Ishikawa (cell line): ENCODE results near the gene HERC3.

ENCODE experiments used
- CEBPB ChIP-seq: IDR thresholded peaks from 2 replicates; pipeline ENCODE4 v1.6.1; 2012
- CREB1 ChIP-seq: IDR thresholded peaks from 2 replicates; pipeline ENCODE4 v1.6.1; 2012; ENCODE audit warnings: low read depth
- EGR1 ChIP-seq: IDR thresholded peaks from 2 replicates; pipeline ENCODE4 v1.6.1; 2012
- EP300 ChIP-seq: IDR thresholded peaks from 2 replicates; pipeline ENCODE4 v1.6.1; 2012; ENCODE audit warnings: borderline replicate concordance
- FOXM1 ChIP-seq: IDR thresholded peaks from 2 replicates; pipeline ENCODE4 v1.6.1; 2012; ENCODE audit warnings: low read depth, borderline replicate concordance
- MAX ChIP-seq: IDR thresholded peaks from 2 replicates; pipeline ENCODE4 v1.6.1; 2012
- NFIC ChIP-seq: IDR thresholded peaks from 2 replicates; pipeline ENCODE4 v1.6.1; 2012
- RAD21 ChIP-seq: IDR thresholded peaks from 2 replicates; pipeline ENCODE4 v1.6.1; 2012; ENCODE audit warnings: low read depth
- TAF1 ChIP-seq: IDR thresholded peaks from 2 replicates; pipeline ENCODE4 v1.6.1; 2012; ENCODE audit warnings: low read depth, mild to moderate bottlenecking
- TCF12 ChIP-seq: IDR thresholded peaks from 2 replicates; pipeline ENCODE4 v1.6.1; 2012; ENCODE audit warnings: low read depth
- TEAD4 ChIP-seq: IDR thresholded peaks from 2 replicates; pipeline ENCODE4 v1.6.1; 2012
- YY1 ChIP-seq: IDR thresholded peaks from 2 replicates; pipeline ENCODE4 v1.6.1; 2012; ENCODE audit warnings: low read depth
- ZBTB7A ChIP-seq: IDR thresholded peaks from 2 replicates; pipeline ENCODE4 v1.6.1; 2012; ENCODE audit warnings: low read depth
- TF ChIP-seq, protein P1 (sequence below): IDR thresholded peaks from 2 replicates; pipeline ENCODE4 v1.6.1; 2012
- TF ChIP-seq, protein P2 (sequence below): IDR thresholded peaks from 2 replicates; pipeline ENCODE4 v1.6.1; 2012; ENCODE audit warnings: low read depth, mild to moderate bottlenecking

The HERC3 gene

GRCh38 chr4:88697588-88698329, 105.5 kb downstream of the HERC3 start, which contains the start of gene NAP1L5:
Gene NAP1L5 (minus strand): TSS chr4:88697829. CDS start chr4:88697754, 75 bp downstream.
- TF ChIP-seq, protein P1, sequence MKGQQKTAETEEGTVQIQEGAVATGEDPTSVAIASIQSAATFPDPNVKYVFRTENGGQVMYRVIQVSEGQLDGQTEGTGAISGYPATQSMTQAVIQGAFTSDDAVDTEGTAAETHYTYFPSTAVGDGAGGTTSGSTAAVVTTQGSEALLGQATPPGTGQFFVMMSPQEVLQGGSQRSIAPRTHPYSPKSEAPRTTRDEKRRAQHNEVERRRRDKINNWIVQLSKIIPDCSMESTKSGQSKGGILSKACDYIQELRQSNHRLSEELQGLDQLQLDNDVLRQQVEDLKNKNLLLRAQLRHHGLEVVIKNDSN, result peak; percentile 72
- no peak for TF ChIP-seq RAD21
- TF ChIP-seq CREB1, result peak; percentile 75
- peak; percentile 78 for TF ChIP-seq YY1

DNA sequence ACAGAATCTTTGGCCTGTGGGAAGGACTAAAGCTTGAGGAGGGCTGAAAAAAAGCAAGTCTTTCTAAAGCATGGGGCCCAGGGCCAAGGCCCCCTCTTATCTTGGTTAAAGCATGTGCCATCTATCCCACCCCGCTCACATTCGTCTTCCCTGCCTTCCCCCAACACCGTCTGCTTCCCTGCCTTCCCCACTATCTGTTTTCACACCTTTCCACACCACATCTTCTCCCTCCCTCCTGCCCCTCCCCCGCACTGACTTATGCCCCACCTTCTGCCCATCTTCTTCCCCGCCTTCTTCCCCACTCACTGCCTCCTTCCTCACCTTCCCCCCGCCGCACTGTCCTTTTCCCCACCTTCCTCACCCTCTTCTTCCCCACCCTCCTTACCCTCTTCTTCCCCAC, 106.2 kb downstream of the HERC3 start:
- TF ChIP-seq YY1, result no peak
- no peak for TF ChIP-seq MAX
- TF ChIP-seq CEBPB, result no peak
- TF ChIP-seq RAD21, result no peak
- TF ChIP-seq, protein P1, result no peak
- TF ChIP-seq CREB1, result no peak
- no peak for TF ChIP-seq NFIC
- TF ChIP-seq TAF1, result no peak
- TF ChIP-seq, protein P2, sequence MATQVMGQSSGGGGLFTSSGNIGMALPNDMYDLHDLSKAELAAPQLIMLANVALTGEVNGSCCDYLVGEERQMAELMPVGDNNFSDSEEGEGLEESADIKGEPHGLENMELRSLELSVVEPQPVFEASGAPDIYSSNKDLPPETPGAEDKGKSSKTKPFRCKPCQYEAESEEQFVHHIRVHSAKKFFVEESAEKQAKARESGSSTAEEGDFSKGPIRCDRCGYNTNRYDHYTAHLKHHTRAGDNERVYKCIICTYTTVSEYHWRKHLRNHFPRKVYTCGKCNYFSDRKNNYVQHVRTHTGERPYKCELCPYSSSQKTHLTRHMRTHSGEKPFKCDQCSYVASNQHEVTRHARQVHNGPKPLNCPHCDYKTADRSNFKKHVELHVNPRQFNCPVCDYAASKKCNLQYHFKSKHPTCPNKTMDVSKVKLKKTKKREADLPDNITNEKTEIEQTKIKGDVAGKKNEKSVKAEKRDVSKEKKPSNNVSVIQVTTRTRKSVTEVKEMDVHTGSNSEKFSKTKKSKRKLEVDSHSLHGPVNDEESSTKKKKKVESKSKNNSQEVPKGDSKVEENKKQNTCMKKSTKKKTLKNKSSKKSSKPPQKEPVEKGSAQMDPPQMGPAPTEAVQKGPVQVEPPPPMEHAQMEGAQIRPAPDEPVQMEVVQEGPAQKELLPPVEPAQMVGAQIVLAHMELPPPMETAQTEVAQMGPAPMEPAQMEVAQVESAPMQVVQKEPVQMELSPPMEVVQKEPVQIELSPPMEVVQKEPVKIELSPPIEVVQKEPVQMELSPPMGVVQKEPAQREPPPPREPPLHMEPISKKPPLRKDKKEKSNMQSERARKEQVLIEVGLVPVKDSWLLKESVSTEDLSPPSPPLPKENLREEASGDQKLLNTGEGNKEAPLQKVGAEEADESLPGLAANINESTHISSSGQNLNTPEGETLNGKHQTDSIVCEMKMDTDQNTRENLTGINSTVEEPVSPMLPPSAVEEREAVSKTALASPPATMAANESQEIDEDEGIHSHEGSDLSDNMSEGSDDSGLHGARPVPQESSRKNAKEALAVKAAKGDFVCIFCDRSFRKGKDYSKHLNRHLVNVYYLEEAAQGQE, result no peak
- no peak for TF ChIP-seq FOXM1
- TF ChIP-seq EGR1, result no peak
- no peak for TF ChIP-seq TEAD4

GRCh38 chr4:88702782-88703181, 110.5 kb downstream of the HERC3 start:
- TF ChIP-seq YY1 (no peak), TAF1 (no peak), MAX (no peak), EP300 (no peak)
- TF ChIP-seq, protein P1, result no peak

DNA sequence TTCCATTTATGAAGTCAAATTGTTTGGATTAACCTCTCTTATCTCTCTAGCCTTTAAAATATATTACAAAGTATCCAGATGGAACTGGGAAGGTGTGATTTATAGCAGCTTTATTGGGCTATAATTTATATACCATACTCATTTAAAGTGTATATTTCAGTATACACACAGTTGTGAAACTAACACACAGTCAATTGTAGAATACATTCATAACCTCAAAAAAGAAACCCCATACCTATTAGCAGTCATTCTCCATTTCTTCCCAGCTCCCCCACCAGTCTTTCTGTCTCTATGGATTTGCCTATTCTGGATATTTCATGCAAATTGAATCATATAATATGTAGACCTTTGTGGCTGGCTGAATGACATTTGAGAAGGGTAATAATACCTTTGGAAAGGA, 112.9 kb downstream of the HERC3 start:
- TF ChIP-seq TCF12 (no peak), FOXM1 (no peak), EP300 (no peak)

GRCh38 chr4:88705805-88706492, 113.7 kb downstream of the HERC3 start:
- no peak for TF ChIP-seq TCF12
- TF ChIP-seq TAF1, result no peak
- TF ChIP-seq, protein P2, result no peak
- no peak for TF ChIP-seq CREB1
- TF ChIP-seq NFIC, result no peak
- TF ChIP-seq ZBTB7A, result no peak
- TF ChIP-seq MAX, result no peak
- TF ChIP-seq FOXM1, result no peak
- TF ChIP-seq CEBPB, result no peak

DNA sequence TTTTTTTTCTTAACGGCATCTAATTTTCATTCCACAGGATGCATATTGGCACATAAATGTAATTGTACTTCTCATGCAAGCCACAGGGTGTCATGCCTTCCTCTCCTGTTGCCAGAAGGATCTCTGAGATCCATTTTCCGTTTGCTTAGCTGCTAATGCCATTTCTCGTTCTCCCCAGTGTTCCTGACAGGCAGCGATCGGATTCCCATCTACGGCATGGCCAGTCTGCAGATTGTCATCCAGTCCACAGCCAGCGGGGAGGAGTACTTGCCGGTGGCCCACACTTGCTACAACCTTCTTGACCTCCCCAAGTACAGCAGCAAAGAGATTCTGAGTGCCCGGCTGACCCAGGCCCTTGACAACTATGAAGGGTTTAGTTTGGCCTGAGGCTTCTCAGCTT, 114.3 kb downstream of the HERC3 start:
- peak; percentile 76 for TF ChIP-seq RAD21
- no peak for TF ChIP-seq NFIC
- TF ChIP-seq TCF12, result no peak
- no peak for TF ChIP-seq MAX
- TF ChIP-seq, protein P2, result no peak
